Umbilical cord (tissue), 2 donors: ENCODE measurements around the gene OR4C11. TPM values are rescaled to one million over a fixed set of nuclear protein-coding genes. Genes with fewer than 3 reads are reported as not detected.

Experiments used
- DNase-seq: peaks from one replicate; pipeline ENCODE4 v3.0.0-alpha.2; 2015; ENCODE audit warnings: low spot score
- total RNA-seq: library from RNA; depleted of rRNA; stranded (reverse); fragments of >200 nt; gene quantifications from one replicate; pipeline ENCODE4 v1.2.3, GENCODE V29; 2014; ENCODE audit warnings: low replicate concordance; ENCODE audit not compliant: insufficient read depth

OR4C11 gene, protein sequence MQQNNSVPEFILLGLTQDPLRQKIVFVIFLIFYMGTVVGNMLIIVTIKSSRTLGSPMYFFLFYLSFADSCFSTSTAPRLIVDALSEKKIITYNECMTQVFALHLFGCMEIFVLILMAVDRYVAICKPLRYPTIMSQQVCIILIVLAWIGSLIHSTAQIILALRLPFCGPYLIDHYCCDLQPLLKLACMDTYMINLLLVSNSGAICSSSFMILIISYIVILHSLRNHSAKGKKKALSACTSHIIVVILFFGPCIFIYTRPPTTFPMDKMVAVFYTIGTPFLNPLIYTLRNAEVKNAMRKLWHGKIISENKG
- 6.3 TPM for total RNA-seq

GRCh38 chr11:55607545-55607944, at the start of gene OR4C11:
TSS of gene OR4C11 (minus strand) at chr11:55607645. CDS start at chr11:55604373, 3,272 bp downstream.
- no peak for DNase-seq

DNA sequence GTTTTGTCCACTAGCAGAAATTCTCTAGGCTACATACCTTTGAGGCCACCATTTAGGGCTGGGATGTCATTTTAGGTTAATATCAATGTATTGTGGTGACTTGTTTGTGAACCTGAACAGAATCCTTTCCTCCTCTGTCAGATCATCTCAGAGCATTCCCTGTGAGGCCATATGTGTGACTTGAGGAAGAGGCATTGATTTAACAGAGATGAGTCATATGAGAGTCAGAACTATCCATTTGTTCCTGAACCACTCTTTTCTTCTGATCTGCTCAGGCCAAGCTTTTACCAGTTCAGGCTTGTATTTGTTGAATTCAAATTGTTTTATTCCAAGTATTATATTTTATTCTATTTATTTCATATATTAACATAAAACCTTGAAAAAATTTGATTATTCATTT, 47.7 kb upstream of the OR4C11 start:
- no peak for DNase-seq

DNA sequence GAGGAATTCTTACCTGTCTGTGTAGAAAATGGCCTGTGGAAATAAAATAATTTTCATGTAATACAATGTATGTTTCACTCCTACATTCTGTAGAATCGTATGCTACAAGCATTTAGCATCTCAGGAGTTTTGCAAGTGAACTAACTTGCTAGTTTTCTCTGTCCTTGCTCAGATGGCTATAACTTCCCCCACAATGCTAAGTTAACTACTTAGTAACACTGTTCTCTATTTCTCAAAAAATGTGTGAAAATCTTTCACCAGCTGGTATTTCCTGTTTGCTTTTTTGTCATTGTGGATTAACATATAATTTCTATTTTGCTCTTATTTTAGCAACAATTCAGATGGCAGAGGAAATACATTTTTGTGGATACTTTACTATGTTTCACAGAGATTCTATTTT, 45.1 kb upstream of the OR4C11 start:
- DNase-seq, result no peak

GRCh38 chr11:55648027-55648426, 40.6 kb upstream of the OR4C11 start, which contains the start of gene OR4S2:
TSS of gene OR4S2 (plus strand) at chr11:55648327. CDS start at chr11:55650904, 2,577 bp downstream.
- DNase-seq, result no peak

GRCh38 chr11:55634813-55635212, 27.4 kb upstream of the OR4C11 start, which contains the start of gene OR4P4:
TSS of gene OR4P4 (plus strand) at chr11:55635113.
- DNase-seq, result no peak

DNA sequence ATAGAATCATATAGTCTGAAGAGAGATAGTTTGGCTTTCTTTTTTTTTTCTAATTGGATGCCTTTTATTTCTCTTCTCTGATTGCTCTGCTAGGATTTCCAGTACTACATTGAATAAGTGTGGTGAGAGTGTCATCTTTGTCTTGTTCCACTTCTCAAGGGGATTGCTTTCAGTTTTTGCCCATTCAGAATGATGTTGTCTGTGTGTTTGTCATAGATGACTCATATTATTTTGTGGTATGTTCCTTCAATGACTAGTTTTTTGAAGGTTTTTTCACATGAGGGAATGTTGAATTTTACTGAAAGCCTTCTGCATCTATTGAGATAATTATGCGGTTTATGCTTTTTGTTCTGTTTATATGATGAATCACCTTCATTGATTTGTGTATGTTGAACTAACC, 17.1 kb upstream of the OR4C11 start:
- DNase-seq, result no peak

GRCh38 chr11:55572548-55572947, 34.9 kb downstream of the OR4C11 start:
- DNase-seq, result no peak

- DNase-seq, result no peak
Measured at GRCh38 chr11:55571828-55572227, 35.6 kb downstream of the OR4C11 start, which contains the start of gene OR4C16. TSS of gene OR4C16 (plus strand) at chr11:55572128. CDS start at chr11:55572128, 0 bp downstream.

GRCh38 chr11:55554169-55554568, 53.3 kb downstream of the OR4C11 start, which contains the start of gene OR4C15:
TSS of gene OR4C15 (plus strand) at chr11:55554469. CDS start at chr11:55554469, 0 bp downstream.
- no peak for DNase-seq

Other genes with a start within 250 kb of the OR4C11 start
- gene OR4A15, start 239.7 kb downstream of the OR4C11 start, total RNA-seq, result 5.1 TPM
- not detected for gene OR4C15, start 53.2 kb downstream of the OR4C11 start, total RNA-seq
- gene OR4C16, start 35.5 kb downstream of the OR4C11 start, total RNA-seq, result 9.6 TPM
- gene OR4P4, start 27.5 kb upstream of the OR4C11 start, total RNA-seq, result 3.6 TPM
- gene OR4S2, start 40.7 kb upstream of the OR4C11 start, total RNA-seq, result 0.48 TPM
- gene OR4C6, start 54.6 kb upstream of the OR4C11 start, total RNA-seq, result 0.72 TPM
- gene OR5D13, start 165.8 kb upstream of the OR4C11 start, total RNA-seq, result 9.9 TPM
- 1.9 TPM for gene OR5D14, start 187.9 kb upstream of the OR4C11 start, total RNA-seq
- 1.7 TPM for gene OR5L1, start 203.7 kb upstream of the OR4C11 start, total RNA-seq
- gene OR5D18, start 212.0 kb upstream of the OR4C11 start, total RNA-seq, result 2.2 TPM
- gene OR5L2, start 219.6 kb upstream of the OR4C11 start, total RNA-seq, result 0.72 TPM
- gene OR5D16, start 231.1 kb upstream of the OR4C11 start, total RNA-seq, result 1.4 TPM